HepG2 (cell line): Measurements from ENCODE around the gene LMAN2. TPM values are rescaled to one million over a fixed set of nuclear protein-coding genes. Genes with fewer than 3 reads are reported as not detected.

Experiments used
- CERS6 ChIP-seq: sonication (generic); formaldehyde crosslinking; IDR thresholded peaks from 2 replicates; pipeline ENCODE4 v1.5.0; 2020; ENCODE audit warnings: missing genetic modification reagents
- HOXA5 ChIP-seq: sonication (generic); formaldehyde crosslinking; IDR thresholded peaks from 2 replicates; pipeline ENCODE4 v1.4.0; 2020; ENCODE audit warnings: missing genetic modification reagents
- KAT8 ChIP-seq: IDR thresholded peaks from 2 replicates; pipeline ENCODE4 v1.6.1; 2016; ENCODE audit warnings: missing genetic modification reagents, missing compliant biosample characterization
- RARA ChIP-seq: IDR thresholded peaks from 2 replicates; pipeline ENCODE4 v1.6.1; 2016; ENCODE audit warnings: missing genetic modification reagents, missing compliant biosample characterization
- SOX13 ChIP-seq, 3 experiments: fragments of 450-650 bp in 1 of 3; sonication (generic) in 1 of 3; formaldehyde crosslinking in 1 of 3; IDR thresholded peaks in 2 of 3; conservative IDR thresholded peaks in 1 of 3; 2 replicates each; pipeline versions ENCODE4 v1.5.0 to v1.6.1; 2016 to 2020; ENCODE audit warnings: antibody characterized with exemption in 1 of 3, mild to moderate bottlenecking in 1 of 3, missing compliant biosample characterization in 1 of 3, missing genetic modification reagents in 1 of 3, moderate library complexity in 1 of 3
- SPEN ChIP-seq: sonication (generic); formaldehyde crosslinking; IDR thresholded peaks from 2 replicates; pipeline ENCODE4 v1.5.1; 2020; ENCODE audit warnings: low read depth, mild to moderate bottlenecking, missing genetic modification reagents
- TFDP1 ChIP-seq: IDR thresholded peaks from 2 replicates; pipeline ENCODE4 v1.6.1; 2016; ENCODE audit warnings: missing compliant biosample characterization, missing genetic modification reagents, borderline replicate concordance
- ZNF263 ChIP-seq: sonication (generic); formaldehyde crosslinking; IDR thresholded peaks from 2 replicates; pipeline ENCODE4 v1.4.0; 2020; ENCODE audit warnings: missing genetic modification reagents
- ZNF317 ChIP-seq: sonication (generic); formaldehyde crosslinking; IDR thresholded peaks from 2 replicates; pipeline ENCODE4 v1.5.0; 2020; ENCODE audit warnings: mild to moderate bottlenecking, missing genetic modification reagents
- ZNF605 ChIP-seq: sonication (generic); formaldehyde crosslinking; IDR thresholded peaks from 2 replicates; pipeline ENCODE4 v1.8.0; 2022; ENCODE audit warnings: mild to moderate bottlenecking, missing genetic modification reagents
- ZSCAN22 ChIP-seq: sonication (generic); formaldehyde crosslinking; IDR thresholded peaks from 2 replicates; pipeline ENCODE4 v1.4.0; 2020; ENCODE audit warnings: mild to moderate bottlenecking, missing genetic modification reagents
- polyA plus RNA-seq, 8 experiments: library from polyadenylated mRNA; depleted of rRNA in 3 of 8; stranded (reverse) in 7 of 8; unstranded in 1 of 8; fragments of >200 nt; fragmentation: Illumina TruSeq in 4 of 8; extraction: Trizol in 4 of 8; gene quantifications; 2 replicates each; pipeline versions ENCODE4 v1.2.1 to v1.2.3, GENCODE V29; 2011 to 2016; ENCODE audit warnings: low read depth in 4 of 8, missing spikeins in 1 of 8, mixed read lengths in 1 of 8; ENCODE audit not compliant: insufficient read depth in 1 of 8
- total RNA-seq, 5 experiments: library from RNA; depleted of rRNA; stranded (reverse); fragments of >200 nt; fragmentation: Illumina TruSeq; extraction: Trizol; gene quantifications; 2 replicates each; pipeline ENCODE4 v1.2.3, GENCODE V29; 2016; ENCODE audit warnings: low read depth in 1 of 5

Gene LMAN2
- total and polyA plus RNA-seq, 2 of the 13 experiments (the other 11 are each of a cell fraction or from before 2014, with no cell fraction given), result 191 to 197 TPM

GRCh38 chr5:177366528-177367322 lies 15.3 kb upstream of the LMAN2 start (continued):
- no peak for TF ChIP-seq CERS6 (CRISPR knock-in tag)
- no peak for TF ChIP-seq SOX13 (IDR thresholded peaks at IDR 0.05)
- peak in 1 of 2 experiments; percentile 48; a peak in 1 of 4 replicates for TF ChIP-seq SOX13 (CRISPR knock-in tag; conservative IDR thresholded peaks at IDR 0.05 in 1 of 2, IDR thresholded peaks at IDR 0.05 in 1 of 2)
- no peak for TF ChIP-seq ZNF317 (CRISPR knock-in tag)
- TF ChIP-seq KAT8 (CRISPR knock-in tag), result 0 out of 2 replicates have a peak, but pooled peaks have one; percentile 33
- peak; percentile 97 for TF ChIP-seq ZNF263 (CRISPR knock-in tag)
- TF ChIP-seq ZSCAN22 (CRISPR knock-in tag), result no peak
- TF ChIP-seq RARA (CRISPR knock-in tag), result no peak
- TF ChIP-seq ZNF605 (CRISPR knock-in tag), result peak; percentile 52
- TF ChIP-seq HOXA5 (CRISPR knock-in tag), result no peak
- TF ChIP-seq TFDP1 (CRISPR knock-in tag), result 0 out of 2 replicates have a peak, but pooled peaks have one; percentile 24
- TF ChIP-seq SPEN (CRISPR knock-in tag), result peak; percentile 50; the same call in 1 of the 2 replicates
